ENCODE measurements around the gene N4BP2L2. TPM values are rescaled to one million over a fixed set of nuclear protein-coding genes. Genes with fewer than 3 reads are reported as not detected.

The N4BP2L2 gene
- total RNA-seq, 1 donor from 2014 or later: 124 TPM

DNA sequence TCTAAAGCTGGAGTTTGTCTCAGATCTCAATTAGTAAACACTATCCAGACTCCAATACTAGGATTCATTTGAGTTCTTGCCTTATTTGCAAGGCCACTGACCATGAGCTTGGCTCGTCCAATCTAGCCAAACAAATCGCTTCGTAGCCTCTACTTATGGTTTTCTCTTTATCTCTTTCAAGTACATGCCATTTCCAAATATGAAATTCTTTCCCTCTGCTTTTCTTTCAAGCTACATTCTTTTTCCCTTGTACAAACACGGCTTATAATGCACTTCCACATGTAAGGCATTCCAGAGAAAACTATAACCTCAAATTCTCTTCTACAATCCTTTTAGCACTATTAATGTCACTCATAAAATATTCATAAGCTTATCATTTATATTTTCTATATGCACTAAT, 99.7 kb downstream of the N4BP2L2 start:
- Mint-ChIP-seq H3K4me3 (no peak overlapping the region), H3K27ac (no peak overlapping the region), H3K4me1 (ENCODE audit: unreplicated experiment) (no peaks in the 10 kb centered on the region), H3K9me3 (no peaks in the 10 kb centered on the region), H3K27me3 (no peaks in the 10 kb centered on the region), H3K36me3 (peaks cover 4% of the 10 kb centered on the region)
- TF ChIP-seq, protein P1, sequence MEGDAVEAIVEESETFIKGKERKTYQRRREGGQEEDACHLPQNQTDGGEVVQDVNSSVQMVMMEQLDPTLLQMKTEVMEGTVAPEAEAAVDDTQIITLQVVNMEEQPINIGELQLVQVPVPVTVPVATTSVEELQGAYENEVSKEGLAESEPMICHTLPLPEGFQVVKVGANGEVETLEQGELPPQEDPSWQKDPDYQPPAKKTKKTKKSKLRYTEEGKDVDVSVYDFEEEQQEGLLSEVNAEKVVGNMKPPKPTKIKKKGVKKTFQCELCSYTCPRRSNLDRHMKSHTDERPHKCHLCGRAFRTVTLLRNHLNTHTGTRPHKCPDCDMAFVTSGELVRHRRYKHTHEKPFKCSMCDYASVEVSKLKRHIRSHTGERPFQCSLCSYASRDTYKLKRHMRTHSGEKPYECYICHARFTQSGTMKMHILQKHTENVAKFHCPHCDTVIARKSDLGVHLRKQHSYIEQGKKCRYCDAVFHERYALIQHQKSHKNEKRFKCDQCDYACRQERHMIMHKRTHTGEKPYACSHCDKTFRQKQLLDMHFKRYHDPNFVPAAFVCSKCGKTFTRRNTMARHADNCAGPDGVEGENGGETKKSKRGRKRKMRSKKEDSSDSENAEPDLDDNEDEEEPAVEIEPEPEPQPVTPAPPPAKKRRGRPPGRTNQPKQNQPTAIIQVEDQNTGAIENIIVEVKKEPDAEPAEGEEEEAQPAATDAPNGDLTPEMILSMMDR (conservative IDR thresholded peaks at IDR 0.05): no peak
- DNase-seq (ENCODE audit: extremely low spot score, unreplicated experiment): no peak

GRCh38 chr13:32432856-32433255, 105.7 kb downstream of the N4BP2L2 start:
- no peak overlapping the region for H3K27ac Mint-ChIP-seq
- DNase-seq (ENCODE audit: extremely low spot score, unreplicated experiment): no peak
- no peak overlapping the region for H3K4me3 Mint-ChIP-seq
- peaks cover 6% of the 10 kb centered on the region for H3K4me1 Mint-ChIP-seq (ENCODE audit: unreplicated experiment)
- TF ChIP-seq, protein P1 (conservative IDR thresholded peaks at IDR 0.05): no peak
- no peaks in the 10 kb centered on the region for H3K9me3 Mint-ChIP-seq
- peaks cover 4% of the 10 kb centered on the region for H3K36me3 Mint-ChIP-seq
- peaks cover 3% of the 10 kb centered on the region for H3K27me3 Mint-ChIP-seq

GRCh38 chr13:32431361-32431760, 107.2 kb downstream of the N4BP2L2 start:
- TF ChIP-seq, protein P1 (conservative IDR thresholded peaks at IDR 0.05): no peak
- no peak for DNase-seq (ENCODE audit: extremely low spot score, unreplicated experiment)
- peaks cover 4% of the 10 kb centered on the region for H3K36me3 Mint-ChIP-seq
- H3K4me1 Mint-ChIP-seq (ENCODE audit: unreplicated experiment): peaks cover 11% of the 10 kb centered on the region
- no peak overlapping the region for H3K27ac Mint-ChIP-seq
- peaks cover 8% of the 10 kb centered on the region for H3K27me3 Mint-ChIP-seq
- no peaks in the 10 kb centered on the region for H3K9me3 Mint-ChIP-seq
- H3K4me3 Mint-ChIP-seq: no peak overlapping the region

DNA sequence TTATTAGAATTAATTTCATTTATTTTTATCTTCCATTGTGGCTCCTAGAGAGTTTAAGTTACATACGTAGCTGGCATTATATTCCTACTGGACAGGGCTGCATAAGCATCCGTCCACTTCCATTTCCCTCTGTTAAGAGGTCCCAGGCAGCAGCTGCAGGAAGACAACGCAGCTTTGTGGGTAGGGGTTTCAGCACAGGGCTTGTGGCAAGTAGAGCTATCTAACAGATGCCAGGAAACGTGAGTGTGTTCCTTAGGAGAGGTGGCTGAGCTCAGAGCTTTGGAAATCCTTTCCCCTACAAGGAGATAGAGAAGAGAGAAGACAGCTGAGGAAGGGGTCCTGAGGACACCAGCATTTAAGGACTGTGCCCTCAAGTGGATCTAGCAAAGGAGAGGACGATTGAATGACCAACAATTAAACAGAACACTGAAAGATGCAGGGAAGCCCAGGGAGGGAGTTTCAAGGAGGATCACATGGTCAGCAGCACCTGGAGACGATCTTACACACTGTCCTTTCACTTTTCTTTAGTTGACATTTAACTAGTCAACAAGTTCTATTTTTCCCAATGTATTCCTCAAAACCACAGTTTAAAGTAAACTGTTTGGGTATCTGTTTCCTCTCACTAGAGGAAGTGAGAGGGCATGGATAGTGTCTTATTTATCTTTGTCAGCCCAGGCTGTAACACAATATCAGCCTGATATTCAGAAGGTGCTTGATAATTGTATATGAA, 108.4 kb downstream of the N4BP2L2 start:
- H3K36me3 Mint-ChIP-seq: peaks cover 4% of the 10 kb centered on the region
- H3K4me3 Mint-ChIP-seq: no peak overlapping the region
- no peak overlapping the region for H3K27ac Mint-ChIP-seq
- DNase-seq (ENCODE audit: extremely low spot score, unreplicated experiment): no peak
- TF ChIP-seq, protein P1 (conservative IDR thresholded peaks at IDR 0.05): no peak
- H3K27me3 Mint-ChIP-seq: peaks cover 14% of the 10 kb centered on the region
- no peaks in the 10 kb centered on the region for H3K9me3 Mint-ChIP-seq
- peaks cover 17% of the 10 kb centered on the region for H3K4me1 Mint-ChIP-seq (ENCODE audit: unreplicated experiment)

DNA sequence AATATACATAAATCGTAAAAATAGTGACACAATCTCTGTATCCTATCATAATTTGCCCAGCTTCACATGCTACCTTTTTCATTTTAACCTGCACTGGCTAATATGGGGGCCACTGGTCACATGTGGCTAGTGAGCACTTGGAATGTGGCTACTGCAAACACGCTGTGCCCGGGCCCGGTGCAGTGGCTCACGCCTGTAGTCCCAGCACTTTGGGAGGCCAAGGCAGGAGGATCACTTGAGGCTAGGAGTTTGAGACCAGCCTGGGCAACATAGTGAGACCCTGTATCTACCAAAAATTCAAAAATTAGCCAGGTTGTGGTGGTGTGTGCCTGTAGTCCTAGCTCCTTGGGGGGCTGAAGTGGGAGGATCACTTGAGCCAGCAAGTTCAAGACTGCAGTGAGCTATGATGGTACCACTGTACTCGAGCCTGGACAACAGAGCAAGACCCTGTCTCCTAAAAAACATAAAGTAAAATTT, 109.1 kb downstream of the N4BP2L2 start:
- TF ChIP-seq, protein P1 (conservative IDR thresholded peaks at IDR 0.05): no peak
- no peak overlapping the region for H3K4me3 Mint-ChIP-seq
- DNase-seq (ENCODE audit: extremely low spot score, unreplicated experiment): no peak

More for the DNA sequence above, 109.1 kb downstream of the N4BP2L2 start:
- no peaks in the 10 kb centered on the region for H3K9me3 Mint-ChIP-seq
- H3K27ac Mint-ChIP-seq: no peak overlapping the region
- peaks cover 15% of the 10 kb centered on the region for H3K27me3 Mint-ChIP-seq
- H3K4me1 Mint-ChIP-seq (ENCODE audit: unreplicated experiment): peaks cover 17% of the 10 kb centered on the region
- H3K36me3 Mint-ChIP-seq: peaks cover 4% of the 10 kb centered on the region

Data from type B pancreatic cell (in vitro differentiated cells).